Lower leg skin (tissue), 4 donors: ENCODE data around the gene MBNL2. TPM values are rescaled to one million over a fixed set of nuclear protein-coding genes. Genes with fewer than 3 reads are reported as not detected.
"Not testable (repeated sequence)": the region's sequence is repeated elsewhere in the genome, so short reads cannot be mapped to it uniquely, and the experiment has no call there.

ENCODE experiments used
- DNase-seq, 2 donors: peaks; one replicate each; pipeline ENCODE4 v3.0.0-alpha.2; 2019; ENCODE audit warnings: low spot score in 2 of 2
- H3K4me3 ChIP-seq: fragments of 200-600 bp; sonication (generic); 2 replicates; pipeline ENCODE4 v1.5.1; 2017; ENCODE audit warnings: mild to moderate bottlenecking, low read depth; ENCODE audit not compliant: poor library complexity, severe bottlenecking
- CTCF ChIP-seq, 3 donors: fragments of 450-650 bp; IDR thresholded peaks; one replicate each; pipeline ENCODE4 v1.5.1; 2016; ENCODE audit warnings: antibody characterized with exemption in 3 of 3, mild to moderate bottlenecking in 3 of 3, moderate library complexity in 2 of 3
- POLR2A ChIP-seq, 2 donors: fragments of 450-650 bp; IDR thresholded peaks; one replicate each; pipeline ENCODE4 v1.6.1; 2016 to 2017; ENCODE audit warnings: antibody characterized with exemption in 2 of 2, mild to moderate bottlenecking in 1 of 2, moderate library complexity in 1 of 2
- WGBS, 2 donors: methylation state at CpG; one replicate each; pipeline ENCODE4 v1.1.5; 2018; 5-methylcytosine and 5-hydroxymethylcytosine counted together
- intact Hi-C: fragments of 100-400 bp; cut with DNase I; formaldehyde crosslinking; loops from one replicate; pipeline ENCODE4 v1.15.0; 2023; ENCODE audit warnings: low total_unique reads
- total RNA-seq, 4 donors: library from RNA; depleted of rRNA; stranded (reverse); fragments of >200 nt; gene quantifications; one replicate each; pipeline ENCODE4 v1.1.0, GENCODE V29; 2016

The MBNL2 gene
- total RNA-seq, 4 donors from 2014 or later: 37.6 to 59.5 (median 45.4) TPM

DNA sequence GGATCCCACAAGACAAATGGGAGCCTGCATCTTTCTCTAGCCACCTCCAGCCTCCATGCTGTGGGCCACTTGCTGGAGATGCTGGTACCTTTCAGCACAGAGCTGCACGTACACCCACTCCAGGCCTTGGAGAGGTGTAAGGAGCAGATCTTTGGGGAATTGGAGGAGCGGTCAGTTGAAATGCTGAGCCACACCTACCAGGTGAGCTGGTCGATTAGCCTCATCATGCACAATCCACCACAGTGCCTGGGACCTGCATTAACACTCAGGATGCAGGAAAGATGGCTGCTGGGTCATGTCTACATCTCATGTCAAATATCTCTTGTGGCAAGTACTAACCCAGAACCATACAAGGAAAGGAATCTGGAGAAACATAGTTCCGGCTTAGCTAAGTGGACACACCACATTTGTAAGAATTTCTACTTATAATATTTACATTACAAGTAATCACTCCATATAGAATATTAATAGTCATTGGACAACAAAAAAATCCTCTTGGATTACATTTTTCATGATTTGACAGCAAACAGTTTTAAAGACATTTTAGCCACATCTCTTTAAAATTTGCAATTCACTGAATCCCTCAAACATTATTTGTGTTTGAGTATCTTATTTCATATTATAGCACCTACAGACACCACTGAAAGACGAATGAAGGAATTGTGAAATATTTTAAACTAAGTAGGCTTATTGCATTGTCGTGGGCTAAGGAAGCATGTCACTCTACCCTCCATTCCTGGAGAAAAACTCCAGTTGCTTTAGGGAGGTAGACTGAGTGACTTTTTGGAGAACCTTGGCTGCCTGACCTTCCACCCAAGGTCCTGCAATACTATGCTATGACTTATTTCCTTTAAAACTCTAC, 21.8 kb upstream of the MBNL2 start:
- DNase-seq: no peak
- no peak overlapping the region for H3K4me3 ChIP-seq
- intact Hi-C loops: no loop called here
- no peak for TF ChIP-seq POLR2A (IDR thresholded peaks at IDR 0.05)
- TF ChIP-seq CTCF (IDR thresholded peaks at IDR 0.05): no peak
- 94 to 95% methylated on average over 6 of the region's 6 CpGs for WGBS, 2 donors

DNA sequence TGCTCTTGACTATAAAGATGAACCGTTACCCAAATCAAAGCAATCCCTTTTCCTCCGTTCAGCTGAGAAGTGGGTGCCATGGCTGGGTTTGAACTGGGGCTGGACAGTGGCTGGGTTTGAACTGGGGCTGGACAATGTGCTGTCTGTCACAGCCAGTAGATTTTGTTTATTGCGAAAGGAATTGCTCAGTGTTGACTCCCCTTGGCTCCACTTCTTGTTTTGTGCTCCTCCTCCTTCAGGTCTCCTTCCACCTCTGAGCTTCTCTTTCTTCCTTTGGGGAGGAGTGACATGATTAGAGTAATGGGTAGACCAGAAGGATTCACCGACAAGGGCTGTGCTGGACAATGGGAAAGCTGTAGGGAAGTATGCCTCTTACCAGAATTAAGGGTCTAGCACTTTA, 19.4 kb upstream of the MBNL2 start:
- no peak overlapping the region for H3K4me3 ChIP-seq
- WGBS, 2 donors: 96% methylated on average over 4 of the region's 4 CpGs
- intact Hi-C loops: no loop called here
- no peak for DNase-seq
- no peak for TF ChIP-seq POLR2A (IDR thresholded peaks at IDR 0.05)
- no peak for TF ChIP-seq CTCF (IDR thresholded peaks at IDR 0.05)

DNA sequence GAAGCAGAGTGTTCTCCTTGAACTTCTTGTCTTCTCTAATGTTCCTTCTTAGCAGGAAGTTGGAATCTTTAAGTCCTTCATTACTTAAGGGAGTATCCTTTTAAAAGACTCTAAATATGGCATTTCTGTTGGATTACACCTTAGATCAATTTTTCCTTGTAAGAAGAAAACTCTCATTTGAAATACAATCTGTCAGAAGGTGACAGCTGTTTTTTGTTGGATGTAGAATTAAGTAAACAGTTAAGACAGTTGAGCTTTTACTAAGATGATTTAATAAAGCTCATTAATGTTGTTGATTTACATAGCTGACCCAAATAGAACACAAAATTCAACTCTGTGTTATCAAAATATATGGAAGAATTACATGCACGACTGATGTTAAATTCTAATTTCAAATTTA, 16.7 kb upstream of the MBNL2 start:
- DNase-seq: no peak
- H3K4me3 ChIP-seq: no peak overlapping the region
- TF ChIP-seq CTCF (IDR thresholded peaks at IDR 0.05) (no peak), POLR2A (IDR thresholded peaks at IDR 0.05) (no peak)
- intact Hi-C loops: no loop called here
- WGBS, 2 donors: 67 to 70% methylated on average over 1 of the region's 1 CpG

DNA sequence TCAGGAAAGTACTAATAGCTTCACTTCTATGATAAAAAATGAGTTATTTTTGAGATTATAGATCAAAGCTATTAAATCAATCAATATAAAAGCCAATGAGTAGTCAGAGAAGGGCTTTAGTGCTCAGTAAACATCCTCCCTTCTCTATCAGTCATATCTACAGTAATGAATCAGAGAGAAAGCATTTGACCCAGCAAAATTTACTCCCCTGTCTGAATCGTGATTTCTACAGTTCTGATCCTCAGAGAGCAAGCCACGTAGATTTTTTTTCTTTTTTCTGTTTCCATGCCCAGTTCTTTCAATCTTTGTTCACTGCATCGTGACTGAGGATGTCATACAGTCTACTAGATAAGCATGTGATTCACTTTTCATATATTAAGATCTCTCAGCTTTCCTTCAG, 16.2 kb upstream of the MBNL2 start:
- no peak for DNase-seq
- TF ChIP-seq POLR2A (IDR thresholded peaks at IDR 0.05): no peak
- no peak for TF ChIP-seq CTCF (IDR thresholded peaks at IDR 0.05)
- intact Hi-C loops: no loop called here
- 45 to 56% methylated on average over 3 of the region's 3 CpGs for WGBS, 2 donors
- no peak overlapping the region for H3K4me3 ChIP-seq

DNA sequence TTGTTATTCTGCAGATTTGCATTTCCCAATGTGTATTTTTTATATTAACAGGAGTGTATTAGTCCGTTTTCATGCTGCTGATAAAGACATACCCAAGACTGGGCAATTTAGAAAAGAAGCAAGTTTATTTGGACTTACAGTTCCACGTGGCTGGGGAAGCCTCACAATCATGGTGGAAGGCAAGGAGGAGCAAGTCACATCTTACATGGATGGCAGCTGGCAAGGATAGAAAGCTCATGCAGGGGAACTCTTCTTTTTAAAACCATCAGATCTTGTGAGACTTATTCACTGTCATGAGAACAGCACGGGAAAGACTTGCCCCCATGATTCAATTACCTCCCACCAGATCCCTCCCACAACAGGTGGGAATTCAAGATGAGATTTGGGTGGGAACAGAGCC, 14.9 kb upstream of the MBNL2 start:
- WGBS, 2 donors: 91% methylated on average over 3 of the region's 3 CpGs
- intact Hi-C loops, DNase-seq, H3K4me3 ChIP-seq: not testable (repeated sequence)

DNA sequence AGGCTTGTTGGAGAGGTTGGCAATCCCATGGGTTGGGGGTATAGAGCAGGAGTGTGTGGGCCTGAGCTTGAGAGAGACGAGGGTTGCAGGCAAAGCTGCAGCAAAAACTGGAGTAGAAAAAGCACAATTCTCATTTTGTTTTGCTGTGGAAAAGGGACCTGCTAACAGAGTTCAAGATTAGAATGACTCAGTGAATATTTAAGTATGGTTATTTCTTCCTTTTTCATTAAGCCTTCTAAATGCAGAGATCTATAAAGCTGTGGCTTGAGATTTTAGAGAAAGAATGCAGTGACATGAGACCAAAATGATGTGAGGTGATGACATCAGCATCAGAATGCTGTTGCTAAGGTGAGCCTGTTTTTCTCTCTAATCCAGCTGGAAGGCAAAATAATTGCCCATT, 10.8 kb upstream of the MBNL2 start:
- no peak overlapping the region for H3K4me3 ChIP-seq
- DNase-seq: no peak
- 83 to 100% methylated on average over 1 of the region's 1 CpG for WGBS, 2 donors
- intact Hi-C loops: no loop called here
- TF ChIP-seq CTCF (IDR thresholded peaks at IDR 0.05) (no peak), POLR2A (IDR thresholded peaks at IDR 0.05) (no peak)
